Neural progenitor cell (in vitro differentiated cells): ENCODE data around the gene SIPA1L3. TPM values are rescaled to one million over a fixed set of nuclear protein-coding genes. Genes with fewer than 3 reads are reported as not detected.

Source experiments
- DNase-seq: peaks from one replicate; pipeline ENCODE4 v3.0.0-alpha.2; 2016; ENCODE audit warnings: low spot score
- H2AFZ ChIP-seq: fragments of 200-600 bp; sonication (generic); replicated peaks from 2 replicates; pipeline ENCODE4 v1.6.1; 2016; ENCODE audit warnings: antibody characterized with exemption
- H3F3A ChIP-seq: fragments of 200-600 bp; sonication (generic); 2 replicates; pipeline ENCODE4 v1.6.1; 2016; ENCODE audit warnings: antibody characterized with exemption, low read depth
- H3K27ac ChIP-seq: fragments of 200-600 bp; sonication (generic); 2 replicates; pipeline ENCODE4 v1.5.1; 2016; ENCODE audit warnings: mild to moderate bottlenecking
- H3K27me3 ChIP-seq: fragments of 200-600 bp; sonication (generic); 2 replicates; pipeline ENCODE4 v1.6.1; 2016; ENCODE audit warnings: mild to moderate bottlenecking, moderate library complexity
- H3K36me3 ChIP-seq: fragments of 200-600 bp; sonication (generic); 2 replicates; pipeline ENCODE4 v1.5.1; 2016
- H3K4me1 ChIP-seq: fragments of 200-600 bp; sonication (generic); 2 replicates; pipeline ENCODE4 v1.6.1; 2016; ENCODE audit warnings: mixed run types
- H3K4me2 ChIP-seq: fragments of 200-600 bp; sonication (generic); 2 replicates; pipeline ENCODE4 v1.6.1; 2016
- H3K4me3 ChIP-seq: fragments of 200-600 bp; sonication (generic); 2 replicates; pipeline ENCODE4 v1.5.1; 2016
- H3K79me2 ChIP-seq: fragments of 200-600 bp; sonication (generic); 2 replicates; pipeline ENCODE4 v1.6.1; 2016; ENCODE audit warnings: low read depth
- H3K9ac ChIP-seq: fragments of 200-600 bp; sonication (generic); 2 replicates; pipeline ENCODE4 v1.6.1; 2016
- H3K9me3 ChIP-seq: fragments of 200-600 bp; sonication (generic); 2 replicates; pipeline ENCODE4 v1.5.1; 2016; ENCODE audit warnings: low read depth
- H4K20me1 ChIP-seq: fragments of 200-600 bp; sonication (generic); 2 replicates; pipeline ENCODE4 v1.6.1; 2016; ENCODE audit warnings: low read depth
- H3K27ac Mint-ChIP-seq: 3 replicates; pipeline ENCODE4 v1.8.0; 2021; ENCODE audit warnings: mixed read lengths
- H3K27me3 Mint-ChIP-seq: 2 replicates; pipeline ENCODE4 v1.8.0; 2022; ENCODE audit warnings: low read depth, mild to moderate bottlenecking, inconsistent platforms, moderate library complexity, mixed read lengths; ENCODE audit not compliant: insufficient read depth
- H3K36me3 Mint-ChIP-seq: 3 replicates; pipeline ENCODE4 v1.8.0; 2021; ENCODE audit warnings: mixed read lengths
- H3K4me1 Mint-ChIP-seq: 3 replicates; pipeline ENCODE4 v1.8.0; 2021; ENCODE audit warnings: mixed read lengths
- H3K4me3 Mint-ChIP-seq: 3 replicates; pipeline ENCODE4 v1.8.0; 2021; ENCODE audit warnings: mild to moderate bottlenecking, moderate library complexity, mixed read lengths
- H3K9me3 Mint-ChIP-seq: 3 replicates; pipeline ENCODE4 v1.8.0; 2020; ENCODE audit warnings: mixed read lengths
- EZH2 ChIP-seq: fragments of 200-600 bp; sonication (generic); IDR thresholded peaks from 2 replicates; pipeline ENCODE4 v1.6.1; 2017; ENCODE audit warnings: antibody characterized with exemption, mild to moderate bottlenecking, moderate library complexity
- EZH2phosphoT487 ChIP-seq: fragments of 200-600 bp; sonication (generic); IDR thresholded peaks from 2 replicates; pipeline ENCODE4 v1.6.1; 2017; ENCODE audit warnings: antibody characterized with exemption
- total RNA-seq: library from RNA; depleted of rRNA; stranded (reverse); fragments of >200 nt; gene quantifications from 2 replicates; pipeline ENCODE4 v1.2.3, GENCODE V29; 2015; ENCODE audit warnings: low replicate concordance
- TF ChIP-seq, protein P1 (sequence below): fragments of 200-600 bp; sonication (generic); IDR thresholded peaks from 2 replicates; pipeline ENCODE4 v1.5.1; 2017; ENCODE audit warnings: antibody characterized with exemption, mild to moderate bottlenecking

Gene SIPA1L3
- total RNA-seq, 1 donor from 2014 or later, result 19.2 TPM

DNA sequence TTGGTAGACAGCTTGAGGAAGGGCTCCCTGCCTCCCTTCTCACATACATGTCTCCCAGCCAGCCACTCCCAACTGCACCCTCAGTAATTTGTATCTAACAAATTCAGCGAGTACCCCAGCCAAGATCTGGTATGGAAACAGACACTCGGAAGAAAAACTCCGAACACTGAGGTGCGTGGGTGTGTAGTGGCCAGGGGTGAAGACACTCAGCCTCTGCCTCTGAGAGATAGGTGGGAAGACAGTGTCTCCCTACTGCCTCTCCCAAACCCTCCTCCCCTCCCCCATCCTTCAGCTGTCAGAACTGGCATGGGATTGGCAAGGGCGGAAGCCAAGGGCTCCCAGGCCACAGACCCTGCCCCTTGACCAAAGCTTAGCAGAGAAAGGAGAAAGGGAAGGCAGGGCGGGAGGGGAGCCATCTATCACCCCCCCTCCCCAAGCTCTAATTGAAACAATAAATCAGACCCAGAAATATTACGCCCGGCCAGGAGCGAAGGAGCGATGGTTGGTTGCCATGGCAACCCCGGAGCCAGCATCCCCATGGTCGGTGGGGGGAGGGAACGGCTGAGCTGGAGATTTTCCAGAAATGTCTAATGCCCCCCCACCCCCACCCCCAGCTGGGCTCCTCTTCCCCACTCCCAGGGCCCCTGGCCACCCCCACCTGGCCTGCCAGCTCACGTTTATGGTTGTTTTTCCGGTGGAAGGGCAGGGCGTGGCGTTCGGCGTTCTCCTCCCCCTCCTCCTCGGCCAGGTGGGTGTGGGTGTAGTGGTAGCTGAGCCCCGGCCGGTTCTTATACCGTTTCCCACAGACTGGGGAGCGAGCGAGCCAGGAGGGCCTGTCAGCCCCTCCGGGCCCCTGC, 310.0 kb downstream of the SIPA1L3 start:
- Mint-ChIP-seq H3K4me1 (peaks cover 28% of the 10 kb centered on the region), H3K9me3 (no peaks in the 10 kb centered on the region), H3K4me3 (no peak overlapping the region), H3K36me3 (peaks cover 11% of the 10 kb centered on the region), H3K27me3 (peaks cover 2% of the 10 kb centered on the region), H3K27ac (peak overlapping the region; percentile 42)
- no peak overlapping the region for H3K4me2 ChIP-seq
- H3K9me3 ChIP-seq, result no peaks in the 10 kb centered on the region
- H3K4me3 ChIP-seq, result no peak overlapping the region
- H3K27me3 ChIP-seq, result no peaks in the 10 kb centered on the region
- no peak for DNase-seq
- H3K36me3 ChIP-seq, result no peaks in the 10 kb centered on the region
- no peaks in the 10 kb centered on the region for H3K79me2 ChIP-seq
- peaks cover 1% of the 10 kb centered on the region for H3K4me1 ChIP-seq
- H2AFZ ChIP-seq, result no peak overlapping the region
- TF ChIP-seq EZH2 (no peak), EZH2phosphoT487 (no peak)
- TF ChIP-seq, protein P1, sequence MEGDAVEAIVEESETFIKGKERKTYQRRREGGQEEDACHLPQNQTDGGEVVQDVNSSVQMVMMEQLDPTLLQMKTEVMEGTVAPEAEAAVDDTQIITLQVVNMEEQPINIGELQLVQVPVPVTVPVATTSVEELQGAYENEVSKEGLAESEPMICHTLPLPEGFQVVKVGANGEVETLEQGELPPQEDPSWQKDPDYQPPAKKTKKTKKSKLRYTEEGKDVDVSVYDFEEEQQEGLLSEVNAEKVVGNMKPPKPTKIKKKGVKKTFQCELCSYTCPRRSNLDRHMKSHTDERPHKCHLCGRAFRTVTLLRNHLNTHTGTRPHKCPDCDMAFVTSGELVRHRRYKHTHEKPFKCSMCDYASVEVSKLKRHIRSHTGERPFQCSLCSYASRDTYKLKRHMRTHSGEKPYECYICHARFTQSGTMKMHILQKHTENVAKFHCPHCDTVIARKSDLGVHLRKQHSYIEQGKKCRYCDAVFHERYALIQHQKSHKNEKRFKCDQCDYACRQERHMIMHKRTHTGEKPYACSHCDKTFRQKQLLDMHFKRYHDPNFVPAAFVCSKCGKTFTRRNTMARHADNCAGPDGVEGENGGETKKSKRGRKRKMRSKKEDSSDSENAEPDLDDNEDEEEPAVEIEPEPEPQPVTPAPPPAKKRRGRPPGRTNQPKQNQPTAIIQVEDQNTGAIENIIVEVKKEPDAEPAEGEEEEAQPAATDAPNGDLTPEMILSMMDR, result no peak
- no peak overlapping the region for H3K9ac ChIP-seq
- no peaks in the 10 kb centered on the region for H4K20me1 ChIP-seq
- H3F3A ChIP-seq, result peaks cover 8% of the 10 kb centered on the region
- H3K27ac ChIP-seq, result no peak overlapping the region

- Histone ChIP-seq H3K9ac (no peak overlapping the region), H3K4me1 (no peaks in the 10 kb centered on the region), H3K27ac (no peak overlapping the region), H2AFZ (no peak overlapping the region), H3K4me3 (no peak overlapping the region), H4K20me1 (no peaks in the 10 kb centered on the region), H3F3A (peaks cover 1% of the 10 kb centered on the region), H3K27me3 (peaks cover 8% of the 10 kb centered on the region), H3K9me3 (no peaks in the 10 kb centered on the region), H3K4me2 (no peak overlapping the region), H3K36me3 (no peaks in the 10 kb centered on the region), H3K79me2 (peaks cover 2% of the 10 kb centered on the region)
- no peak for DNase-seq
- Mint-ChIP-seq H3K36me3 (peaks cover 12% of the 10 kb centered on the region), H3K9me3 (no peaks in the 10 kb centered on the region), H3K4me3 (no peak overlapping the region), H3K4me1 (peaks cover 29% of the 10 kb centered on the region), H3K27ac (no peak overlapping the region), H3K27me3 (no peaks in the 10 kb centered on the region)
- TF ChIP-seq, protein P1, result no peak
- TF ChIP-seq EZH2phosphoT487 (no peak), EZH2 (no peak)
Observed at GRCh38 chr19:38218204-38218603, 311.2 kb downstream of the SIPA1L3 start.

DNA sequence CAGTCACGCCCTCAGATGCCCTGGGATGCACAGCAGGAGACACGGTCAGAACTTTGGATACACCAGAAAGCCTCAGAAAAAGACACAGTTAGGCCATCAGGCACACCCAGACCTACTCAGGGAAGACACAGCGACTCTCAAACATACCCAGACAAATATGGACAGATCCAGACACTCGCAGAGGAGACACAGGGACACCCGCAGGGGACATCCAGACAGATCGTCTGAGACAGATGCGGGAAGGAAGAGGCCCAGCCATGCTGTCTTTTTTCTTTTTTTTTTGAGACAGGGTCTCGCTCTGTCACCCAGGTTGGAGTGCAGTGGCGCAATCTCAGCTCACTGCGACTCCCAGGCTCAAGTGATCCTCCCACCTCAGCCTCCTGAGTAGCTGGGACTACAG, 312.2 kb downstream of the SIPA1L3 start:
- peaks cover 13% of the 10 kb centered on the region for H3K27me3 ChIP-seq
- H2AFZ ChIP-seq, result no peak overlapping the region
- no peak overlapping the region for H3K9ac ChIP-seq
- no peak for TF ChIP-seq EZH2
- TF ChIP-seq, protein P1, result no peak
- TF ChIP-seq EZH2phosphoT487, result no peak
- no peaks in the 10 kb centered on the region for H3K36me3 ChIP-seq
- no peak overlapping the region for H3K27ac ChIP-seq
- no peak overlapping the region for H3K4me3 Mint-ChIP-seq
- DNase-seq, result no peak
- peaks cover 4% of the 10 kb centered on the region for H3K4me1 ChIP-seq
- H3K27ac Mint-ChIP-seq, result no peak overlapping the region
- no peaks in the 10 kb centered on the region for H3K9me3 Mint-ChIP-seq
- no peak overlapping the region for H3K4me3 ChIP-seq
- H3K4me2 ChIP-seq, result no peak overlapping the region
- peaks cover 10% of the 10 kb centered on the region for H3K36me3 Mint-ChIP-seq
- H3K9me3 ChIP-seq, result no peaks in the 10 kb centered on the region
- H3K79me2 ChIP-seq, result peaks cover 6% of the 10 kb centered on the region
- no peaks in the 10 kb centered on the region for H3F3A ChIP-seq
- no peaks in the 10 kb centered on the region for H4K20me1 ChIP-seq
- H3K4me1 Mint-ChIP-seq, result peaks cover 23% of the 10 kb centered on the region
- peaks cover 3% of the 10 kb centered on the region for H3K27me3 Mint-ChIP-seq
